ENCODE results near the gene BMAL1.

The BMAL1 gene

DNA sequence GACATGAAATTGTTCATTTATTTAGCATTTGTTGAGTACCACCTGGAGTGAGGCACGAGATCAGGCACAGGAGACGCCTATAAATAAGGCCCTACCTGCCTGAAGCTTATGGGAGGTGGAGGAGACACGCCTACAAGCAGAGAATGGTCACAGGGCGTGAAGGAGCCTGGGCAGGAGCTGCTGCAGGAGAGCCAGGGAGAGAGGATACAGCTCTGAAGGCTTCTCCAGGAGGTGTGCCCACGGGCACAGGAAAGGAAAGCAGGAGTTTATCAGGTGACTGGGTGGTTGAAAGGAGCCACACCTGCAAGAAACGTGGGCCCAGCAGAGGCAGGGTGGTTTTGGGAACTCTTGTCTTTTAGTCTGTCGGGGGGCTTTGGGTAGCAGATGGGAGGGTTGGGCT lies 70.3 kb downstream of the BMAL1 start:
- no peak for FAIRE-seq

DNA sequence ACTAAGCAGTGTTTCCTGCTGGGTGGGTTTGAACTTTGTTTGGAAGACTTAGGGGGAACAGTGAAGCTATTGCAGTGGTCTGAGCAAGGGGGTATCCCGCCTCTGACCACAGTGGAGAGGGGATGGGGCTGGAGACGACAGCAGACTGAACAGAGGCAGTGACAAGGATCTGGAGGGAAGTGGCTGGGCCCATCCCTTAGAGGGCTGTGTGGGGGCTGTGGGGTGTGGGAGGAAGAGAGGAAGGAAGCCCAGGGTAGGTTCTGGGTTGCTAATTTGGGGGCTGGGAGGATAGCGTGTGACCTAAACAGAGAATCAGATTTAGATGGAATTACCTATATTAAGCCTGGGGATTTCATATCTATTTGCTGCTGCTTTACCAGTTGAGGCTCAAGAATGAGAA lies 70.7 kb downstream of the BMAL1 start:
- FAIRE-seq = no peak

DNA sequence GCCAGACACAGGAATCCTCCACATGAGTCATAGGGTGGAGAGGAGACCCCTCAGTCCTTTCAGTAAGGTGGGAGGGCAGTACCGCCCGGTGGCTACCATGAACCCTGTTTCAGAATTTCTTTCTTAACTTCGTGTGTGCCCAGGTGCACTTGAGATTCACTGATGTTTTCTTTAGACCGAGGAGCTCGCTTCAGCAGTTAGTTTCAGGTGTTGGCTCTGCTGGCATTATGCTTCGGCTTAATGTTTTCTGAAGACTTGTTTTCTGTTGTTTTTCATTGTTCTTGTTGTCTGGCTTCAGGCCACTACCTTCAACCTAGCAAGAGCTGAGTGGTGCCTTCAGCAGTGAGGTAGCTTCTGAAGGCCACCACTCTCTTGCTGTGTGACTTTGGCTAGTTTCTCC lies 71.5 kb downstream of the BMAL1 start:
- FAIRE-seq = no peak

DNA sequence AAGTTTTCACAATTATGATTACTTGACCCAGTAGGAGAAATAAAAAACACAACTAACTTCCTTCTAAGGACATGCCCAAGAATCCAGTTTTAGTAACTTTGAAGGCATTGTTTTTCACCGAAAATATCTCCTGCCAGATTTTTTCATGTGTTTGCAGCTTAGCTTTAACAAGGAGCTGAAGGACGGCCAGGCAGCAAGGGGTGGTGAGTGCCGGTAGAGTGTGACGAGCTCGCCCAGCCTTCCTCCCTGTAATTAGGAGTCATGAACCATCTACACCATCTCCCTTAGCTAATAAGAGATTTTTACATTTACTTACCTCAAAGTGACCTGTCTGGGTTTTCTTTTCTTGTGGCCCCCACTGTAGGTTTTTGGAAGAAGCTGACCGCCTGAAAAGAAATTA lies 72.0 kb downstream of the BMAL1 start:
- no peak for FAIRE-seq

DNA sequence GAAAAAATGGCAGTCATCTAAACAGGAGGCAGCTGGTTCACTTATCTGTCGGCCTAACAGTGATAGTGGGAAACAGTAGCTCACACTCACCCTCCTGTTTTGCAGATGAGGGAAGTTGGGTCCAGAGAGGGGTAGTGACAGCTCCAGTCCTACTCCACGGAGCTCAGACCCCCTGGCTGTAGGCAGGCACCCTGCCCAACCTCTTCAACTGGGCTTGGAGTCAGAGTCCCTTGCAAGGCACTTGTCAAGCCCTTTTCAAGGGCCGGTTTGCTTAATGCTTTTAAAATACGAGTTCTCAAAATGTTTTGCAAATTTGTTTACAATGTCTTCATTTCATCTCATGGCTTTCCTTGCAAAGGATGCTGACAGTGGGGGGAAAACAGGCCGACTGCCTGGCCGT lies 75.1 kb downstream of the BMAL1 start:
- no peak for FAIRE-seq

DNA sequence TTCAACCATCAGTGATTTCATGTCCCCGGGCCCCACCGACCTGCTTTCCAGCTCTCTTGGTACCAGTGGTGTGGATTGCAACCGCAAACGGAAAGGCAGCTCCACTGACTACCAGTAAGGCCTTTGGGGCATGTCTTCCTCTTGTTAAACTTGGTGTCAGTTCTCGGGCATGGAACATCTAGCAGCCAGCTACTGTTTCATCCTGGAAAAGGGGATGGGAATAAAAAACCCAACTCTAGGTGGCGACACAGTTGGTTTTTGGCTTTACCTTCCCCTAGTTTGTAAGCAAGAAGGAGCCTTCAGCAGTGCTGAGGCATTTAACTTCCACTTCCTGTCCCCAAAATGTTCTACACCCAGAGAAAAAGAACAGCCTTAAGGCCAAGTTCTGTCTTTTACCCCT lies 76.7 kb downstream of the BMAL1 start:
- FAIRE-seq = no peak

DNA sequence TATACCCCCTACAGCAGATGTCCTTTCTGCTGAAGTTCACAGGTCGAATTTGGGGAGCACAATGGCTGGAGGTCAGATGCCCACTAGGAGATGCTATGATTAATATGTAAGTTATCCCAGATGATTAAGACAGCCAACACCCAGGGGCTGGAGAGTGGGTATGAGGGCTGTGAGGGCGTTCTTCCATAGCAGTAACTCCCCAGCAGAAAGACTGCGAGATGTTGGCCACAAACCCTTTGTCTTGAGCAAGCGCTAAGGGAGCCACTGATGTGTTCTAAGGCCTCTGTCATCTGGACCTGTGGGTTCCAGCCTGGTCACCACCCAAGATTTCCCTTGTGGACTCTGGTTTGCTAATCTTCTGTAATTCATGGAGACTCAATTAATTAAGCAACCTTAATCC lies 77.6 kb downstream of the BMAL1 start:
- no peak for FAIRE-seq

DNA sequence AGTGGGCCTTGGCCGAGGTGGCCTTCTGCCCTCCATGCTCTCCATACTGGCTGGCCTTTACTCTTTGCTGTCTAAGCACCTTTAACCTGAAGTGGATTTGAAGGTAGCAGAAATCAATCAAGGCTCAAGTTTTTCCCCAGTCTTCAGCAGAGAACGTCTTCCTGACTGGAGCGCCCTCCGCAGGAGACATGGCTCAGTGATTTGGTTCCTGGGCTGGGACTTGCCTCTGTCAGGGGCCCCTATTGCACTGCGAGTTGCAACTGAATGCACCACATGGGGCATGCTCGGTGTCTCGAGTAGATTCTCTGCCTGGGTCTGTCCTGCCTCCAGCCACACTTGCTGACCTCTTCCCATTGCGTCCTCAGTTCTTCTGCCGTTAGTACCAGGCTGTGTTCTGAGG lies 79.6 kb downstream of the BMAL1 start:
- FAIRE-seq = no peak

DNA sequence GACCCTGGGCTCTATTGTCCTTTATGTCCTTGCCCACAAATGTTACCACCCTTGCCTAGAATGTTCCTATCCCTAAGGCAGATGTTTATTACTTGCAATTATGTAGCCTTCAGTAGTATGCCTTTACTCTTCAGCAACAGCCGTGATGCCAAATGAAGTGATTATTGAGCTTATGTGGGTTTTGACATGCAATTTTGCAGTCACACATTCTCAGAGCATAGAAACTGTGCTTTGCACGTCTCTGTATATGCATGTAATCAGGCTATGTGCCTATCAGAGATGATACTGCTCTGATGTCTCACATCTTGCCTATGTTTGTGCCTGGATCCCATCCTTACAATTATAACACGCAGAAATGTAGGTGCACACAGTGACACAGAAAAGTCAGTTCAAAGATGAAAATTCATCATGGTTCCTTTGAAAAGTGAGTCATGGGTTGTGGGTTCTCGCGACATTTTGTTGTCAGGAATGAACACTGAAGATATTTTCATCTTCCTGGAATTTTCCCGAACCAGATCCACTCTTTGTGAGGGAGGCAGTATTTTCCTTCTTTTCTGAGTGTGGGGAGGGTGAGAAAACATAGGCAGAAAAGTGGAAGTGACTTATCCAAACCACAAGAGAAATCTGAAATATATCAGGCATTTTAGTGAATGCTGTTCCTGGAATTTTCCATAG lies 81.1 kb downstream of the BMAL1 start:
- FAIRE-seq = no peak

DNA sequence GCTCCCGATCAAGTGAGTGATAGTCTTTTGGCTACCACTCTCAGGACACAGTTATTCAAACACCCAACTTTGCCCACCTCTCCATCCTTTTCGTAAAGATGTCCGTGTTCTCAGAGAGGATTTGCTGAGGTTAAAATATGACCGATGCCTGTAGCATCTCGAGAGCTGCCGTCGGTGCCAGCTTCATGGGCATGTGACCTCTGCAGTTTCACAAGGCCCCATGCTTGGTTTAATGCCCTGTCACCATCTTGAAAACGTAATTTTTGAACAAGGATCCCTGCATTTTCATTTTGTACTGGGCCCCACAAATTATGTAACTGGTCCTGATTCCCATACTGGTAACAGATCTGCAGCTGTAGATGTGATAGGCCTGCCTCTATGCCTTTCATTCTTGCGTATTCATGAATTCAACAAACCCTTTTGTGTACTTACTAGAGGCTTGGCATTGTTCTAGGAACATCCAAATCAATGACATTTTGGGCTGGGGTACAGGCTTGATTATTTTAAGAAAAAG lies 85.1 kb downstream of the BMAL1 start:
- FAIRE-seq = no peak

DNA sequence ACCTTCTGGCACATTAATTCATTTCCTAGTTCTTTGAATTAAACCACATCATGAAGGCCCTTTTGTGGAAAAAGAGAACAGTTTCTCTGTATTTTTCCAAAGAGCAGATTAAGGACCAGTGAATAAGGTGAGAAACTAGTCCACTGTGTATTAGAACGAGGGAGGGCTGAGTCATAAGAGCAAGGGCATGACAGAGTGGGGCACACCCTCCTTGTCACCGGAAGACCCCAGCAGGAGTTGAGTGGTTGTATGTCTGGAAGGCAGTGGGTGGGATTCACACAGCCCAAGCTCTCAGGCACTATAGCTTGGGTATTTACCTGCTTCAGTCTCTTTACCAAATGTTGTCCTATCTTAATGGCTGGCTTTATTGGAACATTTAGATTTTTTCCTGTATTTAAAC lies 86.8 kb downstream of the BMAL1 start:
- FAIRE-seq = no peak

DNA sequence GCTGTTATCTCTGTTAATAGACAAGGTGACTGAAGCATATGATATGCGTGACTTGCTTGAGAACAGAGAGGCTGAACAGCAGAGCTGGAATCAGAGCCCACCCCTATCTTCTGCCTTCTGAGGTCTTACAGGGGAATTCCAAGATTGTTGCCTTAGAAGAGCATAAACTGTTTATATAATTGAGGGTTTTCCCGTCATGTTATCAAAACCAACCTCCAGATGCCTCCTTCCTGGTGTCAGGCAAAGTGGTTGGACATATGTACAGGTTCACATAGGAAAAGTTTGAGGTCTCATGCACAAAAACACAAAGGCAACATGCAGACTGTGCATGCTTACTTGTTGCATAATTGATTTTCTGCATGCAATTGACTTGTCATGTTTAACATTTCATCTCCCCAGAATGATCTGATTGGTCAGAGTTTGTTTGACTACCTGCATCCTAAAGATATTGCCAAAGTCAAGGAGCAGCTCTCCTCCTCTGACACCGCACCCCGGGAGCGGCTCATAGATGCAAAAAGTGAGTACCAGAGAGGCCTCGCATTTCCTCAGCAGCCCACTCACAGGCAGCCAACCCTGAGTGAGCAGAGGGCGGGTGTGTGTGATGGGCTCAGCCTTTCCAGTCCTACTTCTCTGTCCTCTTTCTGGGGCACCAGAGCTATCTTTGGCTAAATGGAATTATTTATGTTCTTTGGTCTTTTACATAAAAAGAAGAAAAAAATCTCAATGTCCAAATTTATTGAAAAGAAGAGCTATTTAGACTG lies 88.9 kb downstream of the BMAL1 start:
- no peak for FAIRE-seq

DNA sequence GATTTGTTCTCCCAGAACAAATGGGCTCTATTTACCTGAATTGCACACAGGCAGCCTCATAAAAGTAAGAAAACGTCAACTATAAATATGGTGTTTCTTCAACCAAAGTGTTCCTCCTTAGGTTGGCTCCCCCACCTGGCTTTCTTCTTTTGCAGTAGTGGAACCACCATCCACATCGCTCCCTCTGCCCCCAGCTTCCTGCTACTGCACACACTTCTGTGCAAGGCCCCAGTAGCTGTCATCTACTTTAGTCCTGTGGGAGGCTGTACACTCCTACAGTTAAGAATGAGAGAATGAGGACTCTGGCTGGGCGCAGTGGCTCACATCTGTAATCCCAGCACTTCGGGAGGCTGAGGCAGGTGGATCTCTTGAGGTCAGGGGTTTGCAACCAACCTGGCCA lies 89.5 kb downstream of the BMAL1 start:
- no peak for FAIRE-seq

DNA sequence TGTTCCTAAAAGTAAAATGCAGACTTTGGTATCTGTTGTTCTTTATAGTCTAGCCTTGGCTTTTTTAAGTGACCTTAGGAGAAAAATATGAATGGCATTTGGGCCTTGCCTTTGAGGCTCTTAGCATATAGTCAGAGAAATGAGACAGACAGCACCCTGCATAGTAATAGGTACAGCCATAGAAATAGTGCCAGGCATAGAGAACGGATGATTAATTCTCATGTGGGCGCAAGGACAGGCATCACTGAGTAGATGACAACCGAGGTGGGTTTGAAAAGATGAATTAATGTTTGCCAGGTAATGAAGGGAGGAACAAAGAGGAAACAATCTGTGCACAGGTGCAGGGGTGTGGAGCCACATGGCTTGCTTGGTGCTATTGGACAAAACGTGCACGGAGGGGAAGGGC lies 90.5 kb downstream of the BMAL1 start:
- no peak for FAIRE-seq

DNA sequence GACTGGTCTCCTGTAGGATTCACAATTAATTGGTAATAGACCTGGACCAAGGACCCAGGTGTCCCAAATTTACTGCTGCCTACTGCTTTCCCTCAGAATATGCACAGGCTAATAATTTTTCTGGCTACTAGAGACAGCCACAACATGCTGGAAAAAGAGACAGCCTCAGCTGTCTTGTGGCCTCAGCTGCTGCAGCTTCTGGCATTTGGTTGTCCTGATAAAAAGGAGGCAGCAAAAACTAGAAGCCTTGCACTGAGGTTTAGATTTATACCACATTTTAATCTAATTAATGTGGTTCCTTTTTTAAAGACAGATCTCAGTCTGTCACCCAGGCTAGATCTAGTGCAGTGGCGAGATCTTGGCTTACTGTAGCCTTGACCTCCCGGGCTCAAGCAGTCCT lies 95.6 kb downstream of the BMAL1 start:
- FAIRE-seq = no peak

DNA sequence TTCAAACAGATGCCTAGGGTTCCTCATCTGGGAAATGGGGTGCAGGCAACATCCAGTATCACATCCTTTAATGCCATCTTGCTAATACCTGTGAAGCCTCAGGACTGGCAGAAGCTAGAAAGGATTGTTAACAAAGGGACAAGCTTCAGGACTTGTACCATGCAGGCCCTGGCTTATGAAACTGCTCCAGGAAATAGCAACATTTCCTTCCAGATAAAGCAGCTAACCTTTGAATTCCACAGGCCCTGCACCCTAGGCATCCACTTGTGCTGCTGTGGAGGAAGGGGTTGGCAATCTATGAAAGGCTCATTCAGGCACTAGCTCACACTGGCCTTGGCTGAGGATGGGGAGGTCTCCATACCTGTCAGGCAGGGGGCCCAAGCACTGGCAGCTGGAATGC lies 98.2 kb downstream of the BMAL1 start:
- FAIRE-seq = no peak

DNA sequence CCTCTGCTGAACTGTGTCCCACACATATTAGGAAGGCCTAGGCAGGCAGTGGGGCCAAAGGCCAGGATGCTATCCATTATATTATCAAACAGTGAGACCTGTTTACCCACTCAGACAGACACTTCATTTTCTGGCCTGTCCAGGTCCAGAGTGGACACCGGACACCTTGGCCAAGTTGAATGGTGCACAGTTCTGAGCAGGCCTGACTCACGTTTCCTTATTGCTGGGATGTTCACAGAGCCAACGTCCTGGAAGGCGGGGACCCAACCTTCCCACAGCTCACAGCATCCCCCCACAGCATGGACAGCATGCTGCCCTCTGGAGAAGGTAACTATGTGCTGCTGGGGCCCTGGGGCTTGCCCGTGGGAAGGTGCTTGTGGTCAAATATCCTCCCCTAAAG lies 98.8 kb downstream of the BMAL1 start:
- FAIRE-seq = no peak

DNA sequence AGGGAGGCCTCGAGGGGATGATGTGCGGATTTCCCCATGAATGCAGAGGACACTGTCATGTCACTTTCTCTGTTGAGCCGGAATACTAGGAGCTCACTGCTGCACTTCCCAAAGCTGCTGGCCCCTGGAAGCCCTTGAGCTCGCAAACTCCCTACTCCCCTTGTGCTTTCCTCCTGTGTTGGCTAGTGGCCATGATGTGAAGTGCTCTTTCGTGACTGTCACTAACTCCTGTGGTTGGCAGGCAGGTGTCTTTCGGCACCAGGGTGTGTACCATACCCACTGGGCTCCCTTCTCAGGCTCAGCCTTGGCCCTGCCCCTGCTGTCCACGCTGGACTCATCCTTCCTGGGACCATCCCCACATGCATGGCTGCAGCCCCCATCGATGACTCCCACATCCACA lies 99.2 kb downstream of the BMAL1 start:
- no peak for FAIRE-seq

DNA sequence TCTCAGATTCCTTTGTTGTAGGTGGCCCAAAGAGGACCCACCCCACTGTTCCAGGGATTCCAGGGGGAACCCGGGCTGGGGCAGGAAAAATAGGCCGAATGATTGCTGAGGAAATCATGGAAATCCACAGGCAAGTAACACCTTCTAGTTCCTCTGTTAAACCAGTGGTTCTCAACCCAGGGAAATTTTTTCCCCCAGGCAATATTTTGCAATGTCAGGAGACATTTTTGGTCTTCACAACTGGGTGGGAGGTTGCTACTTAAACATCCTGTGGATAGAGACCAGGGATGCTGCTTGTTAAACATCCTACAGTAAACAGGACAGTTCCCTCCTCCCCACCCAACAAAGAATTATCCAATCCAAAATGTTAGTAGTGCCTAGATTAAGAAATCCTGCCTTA lies 100.7 kb downstream of the BMAL1 start:
- no peak for FAIRE-seq

DNA sequence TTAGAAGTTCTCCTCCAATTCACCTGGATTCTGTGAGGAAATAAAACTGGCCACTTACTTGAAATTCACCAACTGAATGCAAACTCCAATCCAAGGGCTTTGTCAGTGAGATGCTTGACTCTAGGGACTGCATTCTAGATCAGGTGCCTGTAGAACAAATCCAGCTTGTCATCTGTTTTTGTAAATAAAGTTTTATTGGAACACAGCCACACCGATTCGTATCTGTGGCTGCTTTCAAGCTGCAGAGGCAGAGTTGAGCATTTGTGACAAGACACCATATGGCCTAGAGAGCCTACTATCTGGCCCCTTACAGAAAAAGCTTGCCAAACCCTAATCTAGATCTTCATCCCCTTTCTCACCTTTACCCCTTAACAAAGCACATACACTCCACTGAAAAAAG lies 103.1 kb downstream of the BMAL1 start:
- FAIRE-seq = no peak

DNA sequence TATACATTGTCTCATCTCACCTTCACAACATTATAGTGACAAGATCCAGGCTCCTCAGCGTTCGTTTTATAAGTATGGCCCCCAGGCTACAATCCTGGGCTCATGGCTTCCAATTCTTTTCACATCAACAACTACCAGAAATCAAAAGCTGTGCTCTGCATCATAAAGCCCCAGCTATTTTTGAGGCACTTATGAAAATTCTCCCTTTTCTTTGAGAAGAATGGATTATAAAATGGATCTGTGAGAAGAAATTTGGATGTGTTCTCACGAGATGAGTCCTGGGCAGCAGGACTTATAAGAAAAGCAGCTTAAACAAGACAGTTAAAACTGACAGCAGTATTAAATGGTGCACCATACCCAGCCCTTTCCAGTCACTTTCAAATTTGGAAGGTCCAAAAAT lies 105.2 kb downstream of the BMAL1 start:
- FAIRE-seq = no peak

DNA sequence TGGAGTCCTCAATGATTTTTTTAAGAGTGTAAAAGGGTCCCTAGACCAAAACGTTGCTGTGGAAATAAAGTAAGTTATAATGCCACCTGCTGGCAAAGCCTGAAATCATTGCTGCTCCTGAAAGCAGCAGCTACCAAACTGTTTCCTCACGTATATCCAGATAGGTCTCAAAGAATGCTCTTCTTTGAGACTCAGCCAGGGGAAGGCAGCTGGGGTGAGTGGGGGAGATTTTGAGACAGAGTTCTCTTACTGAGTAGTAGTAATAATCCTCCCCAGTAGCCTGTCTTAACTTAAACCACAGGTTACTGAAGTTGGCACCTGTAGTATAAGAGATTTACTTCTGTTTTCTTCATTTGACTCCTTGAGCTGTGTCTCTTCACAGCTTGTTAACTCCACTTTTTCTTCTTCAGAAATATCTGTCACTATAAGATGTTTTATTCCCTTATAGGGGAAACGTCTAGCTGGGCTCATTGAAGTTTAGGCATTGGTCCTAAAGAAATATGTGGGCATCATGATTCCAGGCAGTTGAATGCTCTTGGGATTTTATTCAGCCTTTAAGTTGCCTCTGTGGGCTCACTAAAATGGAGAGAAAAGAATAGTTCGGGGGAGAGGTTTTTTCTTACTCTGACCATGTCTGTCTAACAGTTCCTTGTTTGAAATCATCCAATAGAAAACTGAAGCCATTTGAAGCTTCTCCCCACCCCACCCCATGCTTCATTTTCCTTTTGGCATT lies 107.5 kb downstream of the BMAL1 start:
- FAIRE-seq = no peak

DNA sequence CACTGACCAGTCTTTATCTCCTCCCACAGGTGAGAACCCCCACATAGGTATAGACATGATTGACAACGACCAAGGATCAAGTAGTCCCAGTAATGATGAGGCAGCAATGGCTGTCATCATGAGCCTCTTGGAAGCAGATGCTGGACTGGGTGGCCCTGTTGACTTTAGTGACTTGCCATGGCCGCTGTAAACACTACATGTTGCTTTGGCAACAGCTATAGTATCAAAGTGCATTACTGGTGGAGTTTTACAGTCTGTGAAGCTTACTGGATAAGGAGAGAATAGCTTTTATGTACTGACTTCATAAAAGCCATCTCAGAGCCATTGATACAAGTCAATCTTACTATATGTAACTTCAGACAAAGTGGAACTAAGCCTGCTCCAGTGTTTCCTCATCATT lies 109.0 kb downstream of the BMAL1 start:
- FAIRE-seq = no peak

DNA sequence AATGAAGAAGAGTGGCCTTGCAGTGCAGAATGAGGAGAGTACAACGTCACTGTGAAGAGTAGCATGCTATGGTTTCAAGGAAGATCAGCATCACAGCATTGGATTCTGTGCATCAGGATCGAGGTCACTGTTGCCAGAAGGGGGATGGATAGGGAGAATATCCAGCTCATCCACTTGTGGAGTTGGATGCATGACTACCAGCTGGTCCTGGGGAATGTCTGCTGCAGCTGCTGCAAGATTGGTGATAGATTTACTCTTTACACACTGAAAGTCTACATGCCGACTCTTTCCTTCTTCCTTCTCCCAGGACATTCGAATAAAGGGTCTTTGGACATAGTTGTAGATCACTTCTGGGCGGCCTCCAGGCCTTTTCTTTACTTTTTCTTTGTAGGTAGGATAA lies 111.2 kb downstream of the BMAL1 start:
- no peak for FAIRE-seq

Data from A204.1 (cell line).